OCI-LY1 (cell line): ENCODE measurements around the gene MMRN2.

ENCODE experiments used
- EZH2 ChIP-seq: fragments of 200-600 bp; sonication (generic), shearing (Covaris generic); IDR thresholded peaks from 2 replicates; pipeline ENCODE4 v1.8.0; 2017; ENCODE audit warnings: borderline replicate concordance, mixed run types, mild to moderate bottlenecking, antibody characterized with exemption, low read length, moderate library complexity, mixed read lengths
- TF ChIP-seq, protein P1 (sequence below): fragments of 200-600 bp; sonication (generic), shearing (Covaris generic); IDR thresholded peaks from 2 replicates; pipeline ENCODE4 v1.5.1; 2017; ENCODE audit warnings: mild to moderate bottlenecking, antibody characterized with exemption, low read length, moderate library complexity, mixed read lengths

DNA sequence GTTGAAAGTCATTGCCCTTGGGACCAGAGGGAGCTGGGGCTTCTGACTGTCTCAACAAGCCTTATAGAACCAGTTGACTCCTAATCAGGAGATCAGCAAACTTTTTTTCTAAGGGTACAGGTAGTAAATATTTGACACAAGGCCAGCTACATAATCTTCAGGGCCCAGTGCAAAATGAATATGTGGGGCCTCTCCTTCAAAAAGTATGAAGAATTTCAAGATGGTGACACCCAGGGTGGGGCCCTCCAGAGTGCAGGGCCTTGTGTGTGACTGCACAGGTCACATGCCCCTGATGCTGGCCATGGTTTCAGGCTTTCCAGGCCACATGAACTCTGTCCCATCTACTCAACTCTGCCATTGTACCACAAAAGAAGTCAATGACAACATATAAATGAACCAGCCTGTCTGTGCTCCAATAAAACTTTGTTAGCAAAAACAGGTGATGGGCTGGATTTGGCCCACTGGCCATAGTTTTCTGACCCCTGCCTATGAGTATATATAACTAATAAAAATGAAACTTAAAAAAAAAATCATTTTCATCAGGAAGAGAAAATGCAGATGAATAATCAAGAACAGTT, 6.1 kb downstream of the MMRN2 start:
- TF ChIP-seq, protein P1, sequence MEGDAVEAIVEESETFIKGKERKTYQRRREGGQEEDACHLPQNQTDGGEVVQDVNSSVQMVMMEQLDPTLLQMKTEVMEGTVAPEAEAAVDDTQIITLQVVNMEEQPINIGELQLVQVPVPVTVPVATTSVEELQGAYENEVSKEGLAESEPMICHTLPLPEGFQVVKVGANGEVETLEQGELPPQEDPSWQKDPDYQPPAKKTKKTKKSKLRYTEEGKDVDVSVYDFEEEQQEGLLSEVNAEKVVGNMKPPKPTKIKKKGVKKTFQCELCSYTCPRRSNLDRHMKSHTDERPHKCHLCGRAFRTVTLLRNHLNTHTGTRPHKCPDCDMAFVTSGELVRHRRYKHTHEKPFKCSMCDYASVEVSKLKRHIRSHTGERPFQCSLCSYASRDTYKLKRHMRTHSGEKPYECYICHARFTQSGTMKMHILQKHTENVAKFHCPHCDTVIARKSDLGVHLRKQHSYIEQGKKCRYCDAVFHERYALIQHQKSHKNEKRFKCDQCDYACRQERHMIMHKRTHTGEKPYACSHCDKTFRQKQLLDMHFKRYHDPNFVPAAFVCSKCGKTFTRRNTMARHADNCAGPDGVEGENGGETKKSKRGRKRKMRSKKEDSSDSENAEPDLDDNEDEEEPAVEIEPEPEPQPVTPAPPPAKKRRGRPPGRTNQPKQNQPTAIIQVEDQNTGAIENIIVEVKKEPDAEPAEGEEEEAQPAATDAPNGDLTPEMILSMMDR = no peak
- no peak for TF ChIP-seq EZH2
